Epithelial cell of esophagus (primary cell): ENCODE measurements around the gene FBP2.
A peak's percentile ranks its signal among the peaks of the same experiment; 100 is the strongest.
"Not testable (repeated sequence)": the region's sequence is repeated elsewhere in the genome, so short reads cannot be mapped to it uniquely, and the experiment has no call there.

ENCODE experiments used
- DNase-seq: peaks from one replicate; pipeline ENCODE4 v3.0.0; 2010; ENCODE audit warnings: low read depth
- H3K4me3 ChIP-seq: 2 replicates; pipeline ENCODE4 v1.5.1; 2011; ENCODE audit warnings: mild to moderate bottlenecking, low read length, control low read depth
- CTCF ChIP-seq: IDR thresholded peaks from 2 replicates; pipeline ENCODE4 v1.5.1; 2011; ENCODE audit warnings: low read depth, mild to moderate bottlenecking, low read length, control low read depth, inconsistent platforms; ENCODE audit not compliant: insufficient read depth; ENCODE audit errors: missing control alignments

Gene FBP2

GRCh38 chr9:94591876-94592275, 1.7 kb downstream of the FBP2 start:
- no peak for TF ChIP-seq CTCF
- no peak overlapping the region for H3K4me3 ChIP-seq
- no peak for DNase-seq

- H3K4me3 ChIP-seq, DNase-seq: not testable (repeated sequence)
Observed at GRCh38 chr9:94591046-94591545, 2.5 kb downstream of the FBP2 start.

- TF ChIP-seq CTCF: no peak
- no peak for DNase-seq
- no peak overlapping the region for H3K4me3 ChIP-seq
Observed at GRCh38 chr9:94588681-94589080, 4.9 kb downstream of the FBP2 start.

GRCh38 chr9:94586814-94587213, 6.8 kb downstream of the FBP2 start:
- no peak overlapping the region for H3K4me3 ChIP-seq
- no peak for TF ChIP-seq CTCF
- peak; percentile 50 for DNase-seq

GRCh38 chr9:94586316-94586715, 7.3 kb downstream of the FBP2 start:
- no peak for DNase-seq
- no peak overlapping the region for H3K4me3 ChIP-seq

GRCh38 chr9:94584555-94584954, 9.1 kb downstream of the FBP2 start:
- TF ChIP-seq CTCF: no peak
- H3K4me3 ChIP-seq: no peak overlapping the region
- DNase-seq: no peak

More at GRCh38 chr9:94586316-94586715, 7.3 kb downstream of the FBP2 start:
- no peak for TF ChIP-seq CTCF

GRCh38 chr9:94581728-94582127, 11.9 kb downstream of the FBP2 start:
- no peak for TF ChIP-seq CTCF
- DNase-seq: peak; percentile 56
- no peak overlapping the region for H3K4me3 ChIP-seq

- no peak overlapping the region for H3K4me3 ChIP-seq
- no peak for TF ChIP-seq CTCF
- no peak for DNase-seq
Observed at GRCh38 chr9:94577571-94577970, 16.1 kb downstream of the FBP2 start.
